ENCODE results near the gene NARF.

DNA sequence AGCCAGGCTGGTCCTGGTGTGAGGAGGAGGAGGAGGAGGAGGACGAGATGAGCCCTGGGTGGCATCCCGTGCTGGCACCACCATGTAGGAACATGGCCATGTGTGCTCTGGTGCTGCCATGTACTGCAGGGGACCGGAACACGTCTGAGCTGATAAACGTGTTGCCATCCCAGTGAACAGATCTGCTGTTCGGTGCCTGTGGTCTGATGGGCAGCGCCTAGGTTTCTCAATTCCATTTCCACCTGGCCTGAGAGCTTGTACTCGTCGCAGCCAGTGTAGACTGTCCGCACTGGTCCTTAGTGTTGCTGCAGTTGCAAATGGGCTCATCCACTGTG, 32.6 kb downstream of the NARF start:
- TF ChIP-seq CBX5 (IDR thresholded peaks at IDR 0.05; ENCODE audit: low read depth, low read length), result no peak
- TF ChIP-seq EP300 (IDR thresholded peaks at IDR 0.05; ENCODE audit: borderline replicate concordance in 1 of 2, low read depth in 2 of 2, low read length in 2 of 2), result no peak
- no peak for TF ChIP-seq RAD21 (IDR thresholded peaks at IDR 0.05 in 1 of 2, conservative IDR thresholded peaks at IDR 0.05 in 1 of 2; ENCODE audit: low read depth in 2 of 2, low read length in 2 of 2)
- no peak for TF ChIP-seq TAF1 (IDR thresholded peaks at IDR 0.05; ENCODE audit: low read depth, low read length)
- TF ChIP-seq KDM1A (IDR thresholded peaks at IDR 0.05; ENCODE audit: borderline replicate concordance, low read length), result no peak
- TF ChIP-seq POLR2AphosphoS5 (IDR thresholded peaks at IDR 0.05; ENCODE audit: low read depth, low read length), result no peak
- TF ChIP-seq POLR2A (IDR thresholded peaks at IDR 0.05; ENCODE audit: control extremely low read depth in 1 of 2, low read depth in 2 of 2, low read length in 2 of 2), result no peak
- TF ChIP-seq, protein P1, sequence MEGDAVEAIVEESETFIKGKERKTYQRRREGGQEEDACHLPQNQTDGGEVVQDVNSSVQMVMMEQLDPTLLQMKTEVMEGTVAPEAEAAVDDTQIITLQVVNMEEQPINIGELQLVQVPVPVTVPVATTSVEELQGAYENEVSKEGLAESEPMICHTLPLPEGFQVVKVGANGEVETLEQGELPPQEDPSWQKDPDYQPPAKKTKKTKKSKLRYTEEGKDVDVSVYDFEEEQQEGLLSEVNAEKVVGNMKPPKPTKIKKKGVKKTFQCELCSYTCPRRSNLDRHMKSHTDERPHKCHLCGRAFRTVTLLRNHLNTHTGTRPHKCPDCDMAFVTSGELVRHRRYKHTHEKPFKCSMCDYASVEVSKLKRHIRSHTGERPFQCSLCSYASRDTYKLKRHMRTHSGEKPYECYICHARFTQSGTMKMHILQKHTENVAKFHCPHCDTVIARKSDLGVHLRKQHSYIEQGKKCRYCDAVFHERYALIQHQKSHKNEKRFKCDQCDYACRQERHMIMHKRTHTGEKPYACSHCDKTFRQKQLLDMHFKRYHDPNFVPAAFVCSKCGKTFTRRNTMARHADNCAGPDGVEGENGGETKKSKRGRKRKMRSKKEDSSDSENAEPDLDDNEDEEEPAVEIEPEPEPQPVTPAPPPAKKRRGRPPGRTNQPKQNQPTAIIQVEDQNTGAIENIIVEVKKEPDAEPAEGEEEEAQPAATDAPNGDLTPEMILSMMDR (IDR thresholded peaks at IDR 0.05; ENCODE audit: control extremely low read depth in 1 of 3, insufficient read depth in 1 of 3, low read depth in 1 of 3, low read length in 3 of 3), result no peak
